Medulla oblongata (tissue), 1 donor: ENCODE measurements around the gene COPZ2.

Experiments
- DNase-seq: peaks from one replicate; pipeline ENCODE4 v3.0.0-alpha.2; 2015; ENCODE audit errors: extremely low spot score

The COPZ2 gene

GRCh38 chr17:47986520-47986919 lies 51.1 kb downstream of the COPZ2 start:
- DNase-seq, result no peak

GRCh38 chr17:47983492-47984223 lies 53.9 kb downstream of the COPZ2 start:
- no peak for DNase-seq

- DNase-seq, result peak; percentile 34
Measured at GRCh38 chr17:47982645-47983390, 54.8 kb downstream of the COPZ2 start.

GRCh38 chr17:47982091-47982617 lies 55.4 kb downstream of the COPZ2 start:
- DNase-seq, result no peak

- no peak for DNase-seq
Measured at GRCh38 chr17:47981462-47981861, 56.1 kb downstream of the COPZ2 start.

- DNase-seq, result no peak
Measured at GRCh38 chr17:47980541-47980940, 57.1 kb downstream of the COPZ2 start.

GRCh38 chr17:47978324-47978723 lies 59.3 kb downstream of the COPZ2 start:
- peak; percentile 55 for DNase-seq
